ENCODE measurements around the gene DNAJC7. TPM values are rescaled to one million over a fixed set of nuclear protein-coding genes. Genes with fewer than 3 reads are reported as not detected.

Gene DNAJC7
- total RNA-seq, 3 donors from 2014 or later = 69.7 to 73.7 (median 70.4) TPM

DNA sequence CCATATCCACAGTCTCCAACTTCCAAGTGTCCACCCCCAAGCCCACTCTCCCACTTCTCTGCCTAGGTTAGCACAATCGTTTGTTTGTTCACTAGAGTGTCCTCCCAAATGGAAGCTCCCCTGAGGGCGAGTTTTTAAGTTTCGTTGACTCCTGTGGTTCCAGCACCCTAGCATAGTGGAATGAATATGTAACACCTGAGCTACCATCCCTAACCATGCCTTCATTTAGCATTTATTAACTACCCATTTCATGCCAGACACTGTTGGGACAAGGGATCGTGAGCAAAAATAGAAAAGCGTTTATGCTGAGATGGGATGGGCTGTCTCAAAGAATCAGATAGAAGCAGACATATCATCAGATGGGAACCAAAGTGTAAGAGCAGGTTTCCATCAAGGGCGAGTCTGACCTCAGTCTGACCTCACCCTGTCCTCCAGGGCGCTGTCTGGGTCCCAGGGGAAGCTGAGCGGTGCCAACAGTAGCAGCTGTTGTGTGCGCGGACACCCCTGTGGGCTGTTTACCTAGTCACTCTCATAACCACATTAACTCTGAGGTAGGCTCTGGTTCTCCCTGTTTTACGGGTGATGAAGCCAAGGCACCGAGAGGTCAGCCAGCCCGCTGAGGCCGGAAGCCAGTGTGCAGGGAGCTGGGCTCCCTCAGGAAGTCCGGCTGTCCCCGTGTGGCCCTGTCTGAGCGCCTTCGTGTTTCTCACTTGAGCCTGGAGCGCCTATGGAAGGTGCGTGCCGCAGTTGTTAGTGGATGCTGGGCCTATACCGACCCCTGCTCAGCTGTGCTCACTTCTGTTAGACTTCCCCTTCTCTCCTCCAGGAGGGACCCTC is 44.5 kb downstream of the DNAJC7 start:
- peak overlapping the region; percentile 79 to 83 for H3K27ac ChIP-seq
- H3K27me3 ChIP-seq = no peaks in the 10 kb centered on the region
- intact Hi-C loops (cut with DNase I; ENCODE audit: low total_unique reads) = no loop called here
- peaks cover 11 to 30% of the 10 kb centered on the region in 2 donors for H3K4me1 ChIP-seq
- H3K9me3 ChIP-seq = no peaks in the 10 kb centered on the region
- H3K4me3 ChIP-seq = peak overlapping the region in 1 of 3 donors; percentile 32
- peak; percentile 83 to 87 for DNase-seq (ENCODE audit: low spot score in 2 of 2)
- no peaks in the 10 kb centered on the region for H3K36me3 ChIP-seq
- TF ChIP-seq POLR2A (IDR thresholded peaks at IDR 0.05) = no peak
- TF ChIP-seq, protein P1, sequence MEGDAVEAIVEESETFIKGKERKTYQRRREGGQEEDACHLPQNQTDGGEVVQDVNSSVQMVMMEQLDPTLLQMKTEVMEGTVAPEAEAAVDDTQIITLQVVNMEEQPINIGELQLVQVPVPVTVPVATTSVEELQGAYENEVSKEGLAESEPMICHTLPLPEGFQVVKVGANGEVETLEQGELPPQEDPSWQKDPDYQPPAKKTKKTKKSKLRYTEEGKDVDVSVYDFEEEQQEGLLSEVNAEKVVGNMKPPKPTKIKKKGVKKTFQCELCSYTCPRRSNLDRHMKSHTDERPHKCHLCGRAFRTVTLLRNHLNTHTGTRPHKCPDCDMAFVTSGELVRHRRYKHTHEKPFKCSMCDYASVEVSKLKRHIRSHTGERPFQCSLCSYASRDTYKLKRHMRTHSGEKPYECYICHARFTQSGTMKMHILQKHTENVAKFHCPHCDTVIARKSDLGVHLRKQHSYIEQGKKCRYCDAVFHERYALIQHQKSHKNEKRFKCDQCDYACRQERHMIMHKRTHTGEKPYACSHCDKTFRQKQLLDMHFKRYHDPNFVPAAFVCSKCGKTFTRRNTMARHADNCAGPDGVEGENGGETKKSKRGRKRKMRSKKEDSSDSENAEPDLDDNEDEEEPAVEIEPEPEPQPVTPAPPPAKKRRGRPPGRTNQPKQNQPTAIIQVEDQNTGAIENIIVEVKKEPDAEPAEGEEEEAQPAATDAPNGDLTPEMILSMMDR (IDR thresholded peaks at IDR 0.05) = no peak
- peak; percentile 30 to 84 (median 48) for TF ChIP-seq POLR2AphosphoS5 (IDR thresholded peaks at IDR 0.05)

DNA sequence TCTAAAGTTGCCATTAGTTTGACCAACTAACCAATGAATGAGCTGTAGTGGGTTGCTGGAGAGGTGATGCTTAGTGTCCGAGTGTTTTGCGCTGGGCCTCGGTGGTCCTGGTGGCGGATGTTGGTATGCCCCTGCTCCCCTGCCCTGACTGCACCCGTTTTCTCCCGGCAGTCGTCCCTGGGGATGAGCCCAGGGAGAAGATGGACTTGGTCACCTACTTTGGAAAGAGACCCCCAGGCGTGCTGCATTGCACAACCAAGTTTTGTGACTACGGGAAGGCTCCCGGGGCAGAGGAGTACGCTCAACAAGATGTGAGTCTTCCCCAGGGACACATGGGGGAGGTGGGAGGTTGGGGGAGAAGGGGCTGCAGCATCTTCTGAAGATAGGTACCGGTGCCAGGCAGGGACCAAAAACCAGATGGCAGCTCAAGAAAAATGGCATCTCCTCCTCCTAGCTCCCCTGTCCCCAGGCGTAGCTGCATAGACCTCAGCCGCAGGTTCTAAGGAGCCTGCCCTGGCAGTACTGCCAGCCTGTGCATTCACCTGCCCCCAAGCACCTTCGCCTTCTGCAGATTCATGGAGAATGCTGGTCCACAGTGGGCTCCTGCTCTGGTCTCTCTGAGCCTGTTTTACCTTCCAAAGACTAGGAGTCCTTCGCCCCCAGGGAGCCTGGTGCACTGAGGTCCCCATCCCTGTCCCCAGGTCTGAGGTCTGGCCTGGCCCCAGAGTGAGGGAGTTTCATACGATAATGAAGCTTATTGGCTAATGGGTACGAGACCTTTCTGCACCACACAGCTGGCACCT is 45.3 kb downstream of the DNAJC7 start:
- intact Hi-C loops (cut with DNase I; ENCODE audit: low total_unique reads) = no loop called here
- peak overlapping the region; percentile 79 to 83 for H3K27ac ChIP-seq
- no peak overlapping the region for H3K4me3 ChIP-seq
- H3K9me3 ChIP-seq = no peaks in the 10 kb centered on the region
- H3K27me3 ChIP-seq = no peaks in the 10 kb centered on the region
- no peaks in the 10 kb centered on the region for H3K36me3 ChIP-seq
- peaks cover 11 to 30% of the 10 kb centered on the region in 2 donors for H3K4me1 ChIP-seq
- DNase-seq (ENCODE audit: low spot score in 2 of 2) = no peak
- TF ChIP-seq, protein P1 (IDR thresholded peaks at IDR 0.05) = no peak

DNA sequence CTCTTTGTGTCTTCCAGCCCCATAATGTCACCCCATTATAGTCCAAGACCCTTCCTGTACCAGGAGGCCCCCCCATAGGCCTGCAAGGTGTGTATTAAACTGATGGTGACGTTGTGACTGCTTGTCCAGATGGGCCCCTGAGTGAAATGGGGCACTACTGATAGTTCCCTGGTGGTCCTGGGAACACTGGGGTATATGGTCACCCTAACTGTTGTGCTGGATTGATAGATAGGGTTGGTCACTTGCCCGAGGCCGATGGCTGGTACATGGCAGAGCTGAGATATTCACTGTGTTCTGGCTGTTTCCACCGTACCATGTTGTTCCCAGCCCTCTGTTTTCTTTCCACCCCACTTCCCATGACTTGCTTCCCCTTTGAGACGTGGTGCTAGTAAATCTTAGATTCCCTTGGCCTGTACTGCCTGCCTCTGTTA is 46.3 kb downstream of the DNAJC7 start:
- no peak for DNase-seq (ENCODE audit: low spot score in 2 of 2)
- H3K4me1 ChIP-seq = peaks cover 11 to 30% of the 10 kb centered on the region in 2 donors
- no peak for TF ChIP-seq POLR2AphosphoS5 (IDR thresholded peaks at IDR 0.05)
- TF ChIP-seq, protein P1 (IDR thresholded peaks at IDR 0.05) = no peak
- intact Hi-C loops (cut with DNase I; ENCODE audit: low total_unique reads) = no loop called here
- peak overlapping the region; percentile 21 to 54 for H3K27ac ChIP-seq
- H3K4me3 ChIP-seq = no peak overlapping the region
- no peaks in the 10 kb centered on the region for H3K9me3 ChIP-seq
- no peaks in the 10 kb centered on the region for H3K27me3 ChIP-seq
- no peaks in the 10 kb centered on the region for H3K36me3 ChIP-seq

DNA sequence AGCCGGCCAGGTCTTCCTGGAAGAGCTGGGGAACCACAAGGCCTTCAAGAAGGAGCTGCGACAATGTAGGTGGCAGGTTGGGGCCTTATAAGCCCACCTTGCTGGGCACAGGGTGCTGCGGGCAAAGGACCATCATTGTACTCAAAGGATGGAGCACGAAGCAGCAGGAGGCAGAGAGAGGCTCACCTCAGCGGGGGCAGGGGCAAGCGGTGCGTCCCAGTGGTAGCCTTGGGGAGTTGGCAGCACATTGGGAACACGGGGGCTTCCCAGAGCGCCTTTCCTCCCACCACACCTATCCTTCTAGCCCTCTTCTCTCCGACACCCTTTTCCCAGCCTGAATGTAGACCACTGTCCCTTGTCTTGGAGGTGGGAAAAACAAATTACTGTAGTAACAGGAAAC is 48.6 kb downstream of the DNAJC7 start:
- peaks cover 11 to 29% of the 10 kb centered on the region in 2 donors for H3K4me1 ChIP-seq
- H3K4me3 ChIP-seq = peak overlapping the region in 2 of 3 donors; percentile 92
- intact Hi-C loops (cut with DNase I; ENCODE audit: low total_unique reads) = loop anchor here (10.0 kb wide), 2 partner anchors 56 to 136 kb away; partner anchors contain the start of gene NKIRAS2
- TF ChIP-seq POLR2AphosphoS5 (IDR thresholded peaks at IDR 0.05) = no peak
- TF ChIP-seq POLR2A (IDR thresholded peaks at IDR 0.05) = no peak
- TF ChIP-seq, protein P1 (IDR thresholded peaks at IDR 0.05) = no peak
- H3K27me3 ChIP-seq = no peaks in the 10 kb centered on the region
- DNase-seq (ENCODE audit: low spot score in 2 of 2) = no peak
- no peaks in the 10 kb centered on the region for H3K9me3 ChIP-seq
- peak overlapping the region; percentile 59 to 90 for H3K27ac ChIP-seq
- no peaks in the 10 kb centered on the region for H3K36me3 ChIP-seq
